GM12873 (cell line): ENCODE results near the gene CLOCK.

ENCODE experiments used
- TF ChIP-seq, protein P1 (sequence below): IDR thresholded peaks from 2 replicates; pipeline ENCODE4 v1.5.1; 2012; ENCODE audit warnings: low read depth, mild to moderate bottlenecking, moderate library complexity, low read length, control low read depth; ENCODE audit not compliant: insufficient read depth; ENCODE audit errors: missing control alignments

The CLOCK gene

DNA sequence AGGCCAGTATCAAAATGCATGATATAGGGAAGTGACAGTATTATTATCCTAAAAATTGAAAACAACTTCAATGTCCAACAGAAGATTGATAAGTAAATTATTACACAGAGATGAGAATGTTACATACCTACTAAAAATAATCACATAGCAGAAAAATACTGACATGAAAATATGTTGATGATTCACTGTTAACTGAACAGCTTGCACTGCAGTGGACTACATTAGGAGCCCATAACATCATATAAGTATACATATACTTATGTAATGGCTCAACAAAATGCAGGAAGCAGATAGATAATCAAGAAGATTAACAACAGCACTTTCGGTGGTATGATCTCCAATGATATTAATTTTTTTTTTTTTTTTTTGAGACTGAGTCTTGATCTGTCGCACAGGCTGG lies 7.1 kb downstream of the CLOCK start:
- TF ChIP-seq, protein P1, sequence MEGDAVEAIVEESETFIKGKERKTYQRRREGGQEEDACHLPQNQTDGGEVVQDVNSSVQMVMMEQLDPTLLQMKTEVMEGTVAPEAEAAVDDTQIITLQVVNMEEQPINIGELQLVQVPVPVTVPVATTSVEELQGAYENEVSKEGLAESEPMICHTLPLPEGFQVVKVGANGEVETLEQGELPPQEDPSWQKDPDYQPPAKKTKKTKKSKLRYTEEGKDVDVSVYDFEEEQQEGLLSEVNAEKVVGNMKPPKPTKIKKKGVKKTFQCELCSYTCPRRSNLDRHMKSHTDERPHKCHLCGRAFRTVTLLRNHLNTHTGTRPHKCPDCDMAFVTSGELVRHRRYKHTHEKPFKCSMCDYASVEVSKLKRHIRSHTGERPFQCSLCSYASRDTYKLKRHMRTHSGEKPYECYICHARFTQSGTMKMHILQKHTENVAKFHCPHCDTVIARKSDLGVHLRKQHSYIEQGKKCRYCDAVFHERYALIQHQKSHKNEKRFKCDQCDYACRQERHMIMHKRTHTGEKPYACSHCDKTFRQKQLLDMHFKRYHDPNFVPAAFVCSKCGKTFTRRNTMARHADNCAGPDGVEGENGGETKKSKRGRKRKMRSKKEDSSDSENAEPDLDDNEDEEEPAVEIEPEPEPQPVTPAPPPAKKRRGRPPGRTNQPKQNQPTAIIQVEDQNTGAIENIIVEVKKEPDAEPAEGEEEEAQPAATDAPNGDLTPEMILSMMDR, result no peak

DNA sequence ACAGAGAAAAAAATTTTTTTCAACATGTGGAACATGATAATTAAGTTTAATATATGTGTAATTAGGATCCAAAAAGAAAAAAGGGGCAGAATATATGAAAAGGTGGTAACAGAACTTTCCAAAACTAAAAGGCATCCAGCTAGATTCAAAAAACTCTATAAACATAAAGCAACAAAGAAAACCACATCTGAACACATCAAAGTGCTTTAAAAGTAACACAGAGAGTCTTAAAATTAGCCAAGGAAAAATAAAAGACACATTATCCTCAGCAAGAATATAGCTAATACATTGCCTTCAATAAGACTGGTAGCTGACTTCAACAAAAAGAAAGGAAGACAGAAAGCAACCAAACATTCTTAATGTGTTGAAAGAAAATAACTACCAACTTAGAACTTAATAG lies 8.2 kb downstream of the CLOCK start:
- TF ChIP-seq, protein P1, result no peak

DNA sequence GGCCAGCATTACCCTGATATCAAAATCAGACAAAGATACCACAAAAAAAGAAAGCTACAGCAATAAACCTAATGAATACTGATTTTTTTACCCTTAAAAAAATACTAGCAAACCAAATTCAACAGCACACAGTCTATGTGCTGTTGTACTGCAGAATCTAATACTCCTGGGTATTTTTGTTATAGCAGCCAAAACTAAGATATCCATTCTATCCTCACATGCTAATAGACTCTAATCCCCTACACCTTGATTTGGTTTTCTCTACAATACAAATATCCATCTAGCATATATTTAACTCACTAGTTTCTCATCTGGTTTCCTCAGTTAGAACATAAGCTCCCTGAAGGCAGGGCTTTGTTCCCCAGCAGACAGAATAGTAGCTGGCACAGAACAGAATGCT lies 12.4 kb downstream of the CLOCK start:
- TF ChIP-seq, protein P1, result no peak

DNA sequence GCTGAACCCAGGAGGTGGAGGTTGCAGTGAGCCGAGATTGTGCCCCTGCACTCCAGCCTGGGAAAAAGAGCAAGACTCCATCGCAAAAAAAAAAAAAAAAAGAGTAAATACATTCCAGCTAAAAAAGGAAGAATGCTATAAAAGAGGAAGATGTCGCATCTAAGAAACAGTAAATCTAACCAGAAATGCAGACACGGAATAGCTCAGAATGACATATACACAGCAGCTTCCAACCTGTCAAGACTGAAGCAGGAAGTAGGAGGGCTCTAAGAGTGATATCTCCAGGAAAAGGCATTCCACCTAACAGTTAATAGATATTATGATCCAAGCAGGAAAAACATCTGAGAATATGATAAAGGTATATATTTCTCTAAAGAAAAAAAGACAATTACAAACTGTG lies 16.0 kb downstream of the CLOCK start:
- TF ChIP-seq, protein P1, result no peak

DNA sequence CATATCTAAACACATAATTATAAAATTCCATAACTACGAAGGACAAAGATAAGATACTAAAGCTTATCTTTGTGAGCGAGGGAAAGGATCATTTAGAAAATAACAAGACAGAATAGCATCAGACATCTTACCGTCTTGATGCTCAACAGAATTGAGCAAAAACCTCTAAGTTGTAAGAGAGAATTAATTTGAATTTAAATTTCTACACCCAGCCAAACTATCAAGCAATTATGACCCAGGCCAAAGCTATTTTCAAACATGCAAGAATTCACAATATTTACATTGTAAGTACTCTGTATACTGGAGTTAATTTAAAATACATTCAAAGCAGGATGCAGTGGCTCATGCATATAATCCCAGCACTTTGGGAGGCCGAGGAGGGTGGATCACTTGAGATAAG lies 16.5 kb downstream of the CLOCK start:
- TF ChIP-seq, protein P1, result no peak

DNA sequence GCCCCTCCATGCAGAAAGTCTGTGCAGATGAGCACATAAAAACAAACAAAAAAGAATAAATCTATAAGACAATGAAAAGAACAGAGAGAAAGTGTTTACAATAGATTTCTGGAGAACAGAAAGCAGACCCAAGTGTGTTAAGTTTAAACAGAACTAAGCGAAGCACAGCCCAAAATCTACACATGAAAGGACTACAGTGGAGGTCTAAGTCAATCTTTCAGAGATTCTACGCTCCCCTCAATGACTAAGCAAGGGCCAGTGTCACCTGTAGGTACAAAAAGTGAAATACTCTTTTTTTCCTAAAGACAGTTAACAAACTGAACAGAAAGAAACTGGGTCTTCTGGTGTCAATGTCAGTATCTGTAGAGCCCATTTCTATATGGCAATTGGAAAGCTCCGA lies 18.2 kb downstream of the CLOCK start:
- TF ChIP-seq, protein P1, result no peak

DNA sequence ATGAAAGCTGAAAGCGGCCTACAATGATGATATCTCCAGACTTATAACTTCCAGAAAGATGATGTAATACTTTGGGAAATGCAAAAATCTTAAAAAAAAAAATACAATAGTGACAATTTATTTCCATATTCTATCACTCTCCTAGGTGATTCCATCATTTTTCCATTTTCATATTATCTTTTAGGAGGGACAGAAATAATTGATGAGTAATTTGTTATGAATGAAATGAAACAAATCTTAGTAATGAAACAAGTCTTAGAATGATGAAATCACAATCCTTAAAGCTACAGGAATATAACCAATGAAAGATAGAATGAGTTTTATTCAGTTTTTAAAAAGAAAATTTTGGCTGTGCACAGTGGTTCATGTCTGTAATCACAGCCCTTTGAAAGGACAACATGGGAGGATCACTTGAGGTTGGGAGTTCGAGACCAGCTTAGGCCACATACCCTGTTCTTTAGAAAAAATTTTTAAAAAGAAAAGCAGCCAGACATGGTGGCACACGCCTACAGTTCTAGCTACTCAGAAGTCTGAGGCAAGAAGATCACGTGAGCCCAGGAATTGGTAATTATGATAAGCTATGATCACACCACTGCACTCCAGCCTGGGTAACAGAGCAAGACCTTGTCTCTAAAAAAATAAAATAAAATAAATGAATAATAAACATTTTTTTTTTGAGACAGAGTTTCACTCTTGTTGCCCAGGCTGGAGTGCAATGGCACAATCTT lies 21.7 kb downstream of the CLOCK start:
- TF ChIP-seq, protein P1, result no peak

DNA sequence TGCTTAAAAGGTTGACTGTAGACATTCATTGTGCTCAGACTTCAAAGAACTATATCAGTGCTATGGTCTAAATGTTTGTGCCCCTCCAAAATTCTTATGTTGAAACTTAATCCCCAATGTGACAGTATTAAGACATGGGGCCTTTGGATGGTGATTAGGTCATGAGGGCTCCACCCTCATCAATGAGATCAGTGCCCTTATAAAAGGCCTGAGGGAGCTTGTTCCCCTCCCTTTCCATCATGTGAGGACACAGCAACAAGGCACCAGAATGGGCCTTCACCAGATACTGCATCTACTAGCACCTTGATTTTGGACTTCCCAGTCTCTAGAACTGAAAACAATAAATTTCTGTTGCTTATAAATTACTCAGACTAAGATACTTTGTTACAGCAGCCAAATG lies 28.3 kb downstream of the CLOCK start:
- TF ChIP-seq, protein P1, result no peak
